ENCODE measurements around the gene IRF7. TPM values are rescaled to one million over a fixed set of nuclear protein-coding genes. Genes with fewer than 3 reads are reported as not detected.

Gene IRF7
- total and polyA plus RNA-seq, 2 experiments from 2014 or later: 12.3 to 17.3 TPM

GRCh38 chr11:596374-596773 lies 19.4 kb downstream of the IRF7 start (continued):
- TF ChIP-seq EZH2 (IDR thresholded peaks at IDR 0.05; ENCODE audit: low read depth, unreplicated experiment): no peak
- TF ChIP-seq CREB1 (CRISPR knock-in tag; IDR thresholded peaks at IDR 0.05; ENCODE audit: low read depth): no peak
- no peak for TF ChIP-seq STAT1 (IDR thresholded peaks at IDR 0.05; ENCODE audit: unreplicated experiment)

GRCh38 chr11:595400-595799 lies 20.4 kb downstream of the IRF7 start:
- peaks cover 5% of the 10 kb centered on the region; the same call in 1 of the 2 replicates for H3K79me2 ChIP-seq (replicated peaks; ENCODE audit: insufficient read depth)
- H3K36me3 ChIP-seq (ENCODE audit: insufficient read depth): peaks cover 23% of the 10 kb centered on the region

More at GRCh38 chr11:595400-595799, 20.4 kb downstream of the IRF7 start:
- Histone ChIP-seq H3F3A (replicated peaks; ENCODE audit: low read depth) (peaks cover 15% of the 10 kb centered on the region), H3K27ac (ENCODE audit: low read depth) (no peak overlapping the region), H4K20me1 (replicated peaks; ENCODE audit: insufficient read depth) (peaks cover 19% of the 10 kb centered on the region; the same call in 1 of the 2 replicates), H3K4me2 (no peak overlapping the region), H3K4me3 (no peak overlapping the region), H2AFZ (no peak overlapping the region), H3K9me2 (ENCODE audit: insufficient read depth) (no peaks in the 10 kb centered on the region), H3K27me3 (ENCODE audit: insufficient read depth) (no peaks in the 10 kb centered on the region), H3K4me1 (ENCODE audit: insufficient read depth) (no peaks in the 10 kb centered on the region)
- no peak for DNase-seq (ENCODE audit: low spot score)
- TF ChIP-seq NANOG (IDR thresholded peaks at IDR 0.05; ENCODE audit: borderline replicate concordance): no peak
- no peak for TF ChIP-seq CREB1 (CRISPR knock-in tag; IDR thresholded peaks at IDR 0.05; ENCODE audit: low read depth)
- TF ChIP-seq CTCF (conservative IDR thresholded peaks at IDR 0.05; ENCODE audit: low read depth in 2 of 2): no peak
- TF ChIP-seq ETS1 (IDR thresholded peaks at IDR 0.05): no peak
- no peak for TF ChIP-seq EZH2phosphoT487 (IDR thresholded peaks at IDR 0.05; ENCODE audit: unreplicated experiment)
- no peak for TF ChIP-seq POLR2AphosphoS5 (IDR thresholded peaks at IDR 0.05; ENCODE audit: low read depth)
- no peak for TF ChIP-seq ZNF462 (CRISPR knock-in tag; IDR thresholded peaks at IDR 0.05)
- no peak for TF ChIP-seq EZH2 (IDR thresholded peaks at IDR 0.05; ENCODE audit: low read depth, unreplicated experiment)
- no peak for TF ChIP-seq ZNF114 (CRISPR knock-in tag; IDR thresholded peaks at IDR 0.05)
- no peak for TF ChIP-seq STAT1 (IDR thresholded peaks at IDR 0.05; ENCODE audit: unreplicated experiment)
- no peak for ATAC-seq
- Mint-ChIP-seq H3K4me3 (no peak overlapping the region), H3K4me1 (no peaks in the 10 kb centered on the region), H3K27me3 (ENCODE audit: insufficient read depth, low read depth, poor library complexity) (peaks cover 13% of the 10 kb centered on the region), H3K36me3 (ENCODE audit: low read depth) (peaks cover 76% of the 10 kb centered on the region), H3K9me3 (no peaks in the 10 kb centered on the region; the same call in 1 of the 3 replicates), H3K27ac (no peak overlapping the region)
